Stimulated activated CD4-positive, alpha-beta T cell treated with anti-CD3 and anti-CD28 coated beads, Interleukin-1b, Interleukin-23, amount 100 ng/mL, for 1 hour (primary cell): Measurements from ENCODE around the gene C10orf53.

ENCODE experiments used
- DNase-seq, 2 donors: peaks; one replicate each; pipeline ENCODE4 v3.0.0-alpha.2; 2020; ENCODE audit warnings: low read depth in 2 of 2

Gene C10orf53

DNA sequence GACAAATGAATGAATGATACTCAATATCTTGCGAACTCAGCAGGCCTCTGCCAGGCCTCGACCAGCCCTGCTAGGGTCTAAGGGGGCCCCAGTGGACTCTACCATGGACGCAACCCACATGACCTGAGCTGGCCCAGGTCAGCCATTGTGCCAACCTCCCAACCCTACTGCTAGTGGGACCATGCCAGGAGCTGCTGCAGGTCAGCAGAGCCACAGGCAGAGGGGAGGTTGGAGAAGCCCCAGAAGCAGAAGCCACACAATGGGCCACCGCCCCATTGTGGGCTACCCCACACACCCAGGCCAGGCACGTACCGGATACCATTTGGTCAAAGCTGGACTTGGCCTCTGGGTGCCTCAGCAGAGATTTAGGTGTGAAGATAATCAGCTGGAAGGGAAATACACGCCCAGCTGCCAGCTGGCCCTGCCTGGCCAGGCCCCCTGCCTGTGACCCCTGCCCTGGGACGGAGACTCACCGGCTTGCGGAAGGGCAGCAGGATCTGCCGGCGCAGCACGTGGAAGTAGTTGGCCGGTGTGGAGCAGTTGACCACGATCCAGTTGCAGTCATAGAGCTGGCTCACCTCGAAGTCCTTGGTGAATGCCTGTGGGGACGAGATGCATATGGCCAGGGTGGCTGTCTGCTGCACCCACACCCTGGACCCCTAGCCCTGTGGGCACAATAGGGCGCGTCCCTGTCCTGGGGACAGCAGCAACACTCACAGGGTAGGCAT, 58.2 kb downstream of the C10orf53 start:
- no peak for DNase-seq

DNA sequence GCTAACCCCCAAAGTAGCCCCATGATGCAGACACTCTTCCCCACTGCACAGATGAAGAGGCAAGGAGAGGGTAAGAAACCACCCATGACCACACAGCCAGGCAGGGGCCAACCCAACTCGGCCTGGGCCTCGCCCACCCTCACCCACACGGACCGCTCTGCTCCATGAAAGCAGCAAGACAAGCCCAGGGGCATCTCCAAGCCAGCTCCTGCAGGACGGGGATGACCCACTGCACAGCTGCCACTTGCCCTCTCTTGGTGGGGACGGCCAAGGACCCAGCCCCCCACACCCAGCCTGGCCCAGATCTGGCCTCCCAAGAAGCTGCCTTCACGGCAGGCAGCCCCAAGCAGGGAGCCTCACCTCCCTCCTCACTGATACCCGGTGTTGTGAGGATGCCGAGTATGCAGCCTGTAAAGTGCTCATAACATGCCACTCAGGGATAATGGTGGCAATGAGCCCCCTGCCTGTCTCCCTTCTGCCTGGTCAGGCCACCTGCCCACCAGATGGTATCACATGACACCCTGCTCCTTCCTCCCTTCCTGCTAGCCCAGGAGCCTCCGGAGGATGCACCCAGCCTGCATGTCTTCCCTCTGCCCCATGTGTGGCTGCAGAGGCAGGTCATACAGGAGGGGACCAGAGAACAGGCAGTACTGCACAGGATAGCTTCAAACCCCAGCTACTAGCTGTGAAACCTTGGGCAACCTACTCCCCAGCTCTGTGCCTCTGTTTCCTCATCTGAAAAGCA, 59.3 kb downstream of the C10orf53 start:
- DNase-seq = no peak

DNA sequence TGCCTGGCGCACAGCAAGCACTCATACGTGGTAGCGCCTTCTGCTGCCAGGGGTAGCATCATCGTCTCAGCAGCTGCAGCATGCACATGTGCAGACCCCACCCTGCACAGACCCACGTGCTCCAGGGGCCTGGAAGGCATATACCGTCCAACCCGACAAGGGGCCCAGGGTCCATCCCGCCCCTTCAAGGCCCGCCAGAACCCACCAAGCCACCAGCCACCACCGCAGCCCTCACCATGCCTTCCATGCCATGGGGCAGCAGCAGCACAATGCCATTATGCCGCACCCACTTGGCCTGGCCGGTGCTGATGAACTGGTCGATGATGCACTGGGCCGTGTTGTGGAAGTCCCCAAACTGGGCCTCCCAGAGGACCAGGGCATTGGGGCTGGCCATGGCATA, 60.0 kb downstream of the C10orf53 start:
- DNase-seq = no peak

DNA sequence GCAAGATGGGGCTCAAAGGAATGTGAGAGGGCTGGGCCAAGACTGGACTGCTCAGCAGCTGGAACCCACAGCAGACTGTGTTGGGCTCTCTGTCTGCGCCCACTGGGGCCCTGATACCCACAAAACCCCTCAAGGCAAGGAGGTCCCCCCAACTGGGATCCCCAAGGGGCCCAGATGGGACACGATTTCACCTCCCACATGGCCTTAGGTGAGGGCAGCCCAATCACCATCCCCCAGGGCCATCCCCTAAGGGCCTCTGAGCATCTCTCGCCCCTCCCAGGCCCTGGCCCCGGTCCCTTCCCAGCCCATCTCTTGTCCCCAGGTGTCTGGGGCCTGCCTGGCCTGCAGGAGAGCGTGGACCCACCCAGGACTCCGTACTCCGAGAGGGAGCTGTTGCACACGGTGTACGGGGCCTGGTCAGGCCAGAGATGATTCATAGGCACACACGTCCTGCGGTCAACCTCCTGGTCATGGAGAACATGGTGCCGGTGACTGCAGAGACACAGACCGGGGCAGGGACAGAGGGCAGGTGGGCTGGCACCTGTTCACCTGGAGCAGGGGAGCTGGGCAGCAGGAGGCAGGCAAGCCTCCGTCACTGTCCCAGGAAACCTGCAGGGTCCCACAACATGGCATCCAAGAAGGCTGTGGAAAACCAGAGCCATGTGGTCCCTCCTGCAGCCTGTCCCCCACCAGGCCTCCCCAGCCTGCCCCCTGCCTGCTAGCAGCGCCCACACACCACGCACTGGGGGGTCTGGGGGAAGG, 61.1 kb downstream of the C10orf53 start:
- no peak for DNase-seq

DNA sequence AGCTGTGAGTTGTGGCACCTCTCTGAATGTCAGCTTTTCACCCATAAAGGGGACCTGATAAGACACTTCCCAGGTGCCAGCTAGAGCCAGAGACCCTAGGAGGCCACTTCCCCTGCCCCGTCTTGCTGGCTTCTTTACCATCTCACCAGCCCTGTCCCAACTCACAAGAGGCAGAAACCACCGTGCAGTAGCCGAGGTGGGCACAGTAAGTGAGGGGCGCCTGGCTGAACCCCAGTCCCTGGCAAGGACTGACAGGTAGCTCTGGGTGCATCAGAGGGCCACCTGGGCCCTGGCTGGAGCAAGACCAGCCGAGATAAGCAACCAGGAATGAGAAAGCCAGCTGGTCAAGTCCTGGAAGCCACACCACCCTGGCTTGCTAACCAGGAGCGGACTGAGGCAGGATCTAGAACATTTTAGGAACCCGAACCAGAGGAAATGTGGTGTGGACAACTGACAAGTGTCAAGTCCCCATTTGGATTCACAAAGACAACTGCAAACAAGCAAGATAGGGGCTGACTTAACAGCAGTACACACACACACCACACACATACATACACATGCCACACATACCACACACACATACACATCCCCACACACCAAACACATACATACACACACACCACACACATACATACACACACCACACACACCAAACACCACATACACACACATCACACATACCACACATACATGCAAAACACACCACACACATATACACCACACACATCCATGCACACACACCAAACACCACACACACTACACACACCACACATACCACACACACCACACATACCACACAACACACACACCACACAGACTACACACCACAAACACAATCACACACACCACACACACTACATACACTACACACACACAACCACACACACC, 61.9 kb downstream of the C10orf53 start:
- no peak for DNase-seq

DNA sequence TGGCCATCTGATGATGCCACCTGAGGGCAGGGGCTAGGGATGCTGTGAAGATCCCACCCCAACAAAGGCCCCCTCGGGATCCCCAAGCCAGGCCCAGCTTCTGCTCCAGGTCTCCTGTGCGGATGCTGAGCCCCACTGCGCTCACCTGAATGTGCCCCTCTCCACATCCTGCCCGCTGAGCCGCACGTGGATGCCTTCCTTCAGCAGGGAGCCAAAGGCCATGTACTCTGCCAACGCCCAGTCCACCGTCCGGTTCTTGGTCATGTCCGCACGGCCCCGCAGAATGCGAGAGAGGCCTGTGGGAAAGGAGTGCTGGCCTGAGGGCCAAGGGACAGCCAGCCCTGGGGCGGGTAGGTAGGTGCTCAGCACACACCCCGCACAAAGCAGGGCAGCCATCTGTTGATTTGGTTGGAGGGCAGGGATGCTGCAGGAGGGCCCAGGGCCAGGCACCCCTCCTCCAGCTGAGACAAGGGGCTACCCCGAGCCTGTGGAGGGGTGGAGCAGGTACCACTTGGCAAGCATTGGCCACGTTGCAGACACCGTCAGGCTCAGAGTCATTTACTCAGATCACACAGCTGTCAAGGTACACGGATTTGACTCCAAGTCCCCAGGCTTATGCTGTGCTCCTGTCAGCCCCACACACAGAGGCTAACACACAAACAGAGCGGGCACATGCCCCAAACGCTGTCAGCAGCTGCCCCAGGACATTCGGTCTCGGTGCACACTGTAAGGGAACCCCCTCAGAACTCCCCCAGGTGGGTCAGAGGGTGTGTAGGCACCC, 63.4 kb downstream of the C10orf53 start:
- no peak for DNase-seq

DNA sequence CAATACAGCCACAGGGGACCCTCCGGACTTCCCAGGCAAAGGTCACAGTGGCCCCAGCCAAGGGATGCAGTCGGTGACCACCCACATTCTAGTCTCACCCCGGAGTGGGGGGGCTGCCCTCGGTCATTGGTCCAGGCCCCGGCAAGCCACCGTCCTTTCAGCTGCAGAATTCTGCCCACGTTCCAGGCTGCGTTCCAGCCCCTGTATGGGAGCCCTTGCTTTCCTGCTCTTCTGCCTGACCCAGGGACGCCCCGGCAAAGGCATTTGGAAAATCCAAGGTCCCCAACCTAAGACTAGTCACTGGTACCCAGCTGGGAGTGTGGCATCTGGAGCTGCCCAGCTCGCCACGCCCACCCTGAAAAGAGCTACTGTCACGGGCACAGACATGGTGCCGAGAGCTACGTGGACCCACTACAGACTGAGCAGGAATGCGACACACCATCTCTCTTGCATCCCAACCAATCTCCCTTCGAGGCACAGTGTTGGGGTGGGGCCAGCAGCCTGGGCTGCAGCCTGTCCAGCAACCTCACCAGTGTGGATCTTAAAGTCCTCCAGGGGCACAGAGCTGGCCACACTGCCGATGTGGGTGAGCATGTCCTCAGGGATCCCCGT, 64.1 kb downstream of the C10orf53 start:
- no peak for DNase-seq

DNA sequence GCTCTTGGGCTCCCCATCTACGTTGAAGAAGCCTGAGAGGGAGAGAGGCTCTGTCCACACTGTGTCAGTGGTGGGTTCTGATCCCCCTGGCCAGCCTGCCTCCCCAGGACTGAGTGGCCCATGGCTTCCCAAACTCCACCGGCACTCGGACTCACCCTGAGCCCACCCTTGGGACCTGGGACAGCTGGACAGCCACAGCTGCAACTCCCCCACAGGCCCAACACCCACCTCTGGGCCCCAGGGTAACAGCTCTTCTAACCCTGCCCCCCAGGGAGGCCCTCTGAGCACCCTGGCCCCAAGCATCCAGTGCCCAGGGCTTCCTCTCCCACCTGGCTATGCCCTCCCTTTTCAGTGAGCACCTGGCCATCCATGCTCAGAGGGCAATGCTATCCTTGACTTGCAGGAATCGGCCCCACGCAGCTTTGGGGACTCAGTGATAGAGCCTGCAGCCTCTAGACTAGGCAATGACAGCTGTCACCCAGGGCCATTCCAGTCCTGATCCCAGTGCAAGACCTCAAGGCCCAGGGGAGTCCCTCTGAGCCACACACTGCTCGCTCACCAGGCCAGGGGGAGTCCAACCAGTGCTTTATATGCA, 64.7 kb downstream of the C10orf53 start:
- DNase-seq = no peak

DNA sequence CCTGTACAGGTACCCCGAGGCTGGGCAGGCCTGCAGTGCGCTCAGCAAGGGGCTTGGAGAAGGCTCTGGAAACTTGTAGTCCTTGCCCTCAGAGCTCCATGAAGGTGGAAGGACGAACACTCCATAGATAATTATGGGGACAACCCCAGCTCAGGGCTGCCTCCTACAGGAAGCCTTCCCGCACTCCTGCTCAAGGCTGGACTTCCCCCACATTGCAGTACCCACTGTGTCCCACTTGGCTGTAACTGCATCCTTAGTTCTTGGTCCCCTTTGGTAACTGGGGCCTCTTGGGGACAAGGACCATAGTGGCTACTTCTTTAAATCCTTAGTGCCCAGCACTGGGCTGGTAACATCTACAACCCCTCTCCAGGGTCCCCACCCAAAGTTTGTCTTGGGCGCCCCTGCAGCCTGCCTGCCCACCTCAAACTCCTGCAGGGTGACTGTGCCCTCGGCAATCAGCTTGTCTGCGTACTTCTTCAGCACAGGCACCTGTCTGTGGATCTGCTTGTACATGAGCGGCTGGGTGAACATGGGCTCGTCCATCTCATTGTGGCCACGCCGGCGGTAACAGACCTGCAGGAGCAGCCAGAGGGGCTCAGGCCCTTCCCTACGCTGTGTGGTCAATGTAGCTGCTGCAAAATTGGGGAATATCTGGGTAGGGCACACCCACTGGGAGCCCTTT, 65.6 kb downstream of the C10orf53 start:
- no peak for DNase-seq

DNA sequence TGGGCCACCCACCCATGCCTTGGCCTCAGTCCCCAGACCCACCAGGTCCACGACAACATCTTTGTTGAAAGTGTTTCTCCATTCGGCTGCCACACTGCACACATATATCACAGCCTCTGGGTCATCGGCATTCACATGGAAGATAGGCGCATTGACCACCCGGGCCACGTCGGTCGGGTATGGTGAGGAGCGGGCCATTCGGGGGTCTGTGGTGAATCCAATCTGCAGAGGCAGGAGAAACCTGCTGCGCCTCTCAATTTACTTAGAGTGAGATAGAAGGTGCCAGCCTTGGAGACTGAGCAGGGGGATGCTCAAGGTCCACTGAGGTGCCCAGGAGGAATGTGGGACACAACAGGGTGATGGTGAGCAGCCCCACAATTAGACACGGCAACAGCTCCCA, 66.3 kb downstream of the C10orf53 start:
- no peak for DNase-seq

DNA sequence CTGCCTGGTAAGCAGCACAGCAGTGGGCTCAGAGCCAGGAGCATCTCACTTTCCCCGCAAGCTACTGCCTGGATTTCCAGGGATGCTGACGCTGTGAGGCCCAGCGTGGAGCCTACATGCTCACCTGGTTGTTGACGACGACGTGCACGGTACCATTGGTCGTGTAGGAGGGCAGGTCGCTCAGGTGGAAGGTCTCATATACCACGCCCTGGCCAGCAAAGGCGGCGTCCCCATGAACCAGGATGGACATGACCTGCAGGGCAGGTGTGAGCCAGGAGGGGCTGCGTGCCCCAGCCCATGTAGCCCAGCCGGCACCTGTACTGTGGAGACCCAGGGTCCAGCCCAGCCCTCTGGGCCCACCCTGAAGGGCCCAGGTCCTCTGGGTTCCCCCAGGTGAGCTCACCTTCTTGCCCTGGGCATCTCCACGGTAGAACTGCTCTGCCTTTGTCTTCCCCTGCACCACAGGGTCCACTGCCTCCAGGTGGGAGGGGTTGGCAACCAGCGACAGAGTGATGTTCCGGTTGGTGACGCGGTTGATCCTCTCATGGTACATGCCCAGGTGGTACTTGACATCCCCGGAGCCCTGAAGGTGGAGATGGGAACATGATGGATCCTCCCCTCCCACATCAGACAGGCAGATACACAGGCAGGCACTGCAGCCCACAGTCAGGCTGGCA, 67.3 kb downstream of the C10orf53 start:
- no peak for DNase-seq
